Smooth muscle cell (in vitro differentiated cells): Measurements from ENCODE around the gene TDRD10. TPM values are rescaled to one million over a fixed set of nuclear protein-coding genes. Genes with fewer than 3 reads are reported as not detected.

Experiments
- DNase-seq: peaks from one replicate; lab custom pipeline; 2025; ENCODE audit not compliant: unreplicated experiment; lab: John Stamatoyannopoulos, UW
- H2AFZ ChIP-seq: fragments of 200-600 bp; sonication (generic); 2 replicates; pipeline ENCODE4 v1.6.0; 2016; ENCODE audit warnings: antibody characterized with exemption, low read depth, mild to moderate bottlenecking
- H3F3A ChIP-seq: fragments of 200-600 bp; sonication (generic); 2 replicates; pipeline ENCODE4 v1.6.0; 2017; ENCODE audit warnings: antibody characterized with exemption, low read depth
- H3K27ac ChIP-seq: fragments of 200-600 bp; sonication (generic); 2 replicates; pipeline ENCODE4 v1.5.1; 2016; ENCODE audit warnings: low read depth, mild to moderate bottlenecking
- H3K27me3 ChIP-seq: fragments of 200-600 bp; sonication (generic); 2 replicates; pipeline ENCODE4 v1.6.1; 2016; ENCODE audit warnings: low read depth, mild to moderate bottlenecking
- H3K36me3 ChIP-seq: fragments of 200-600 bp; sonication (generic); 2 replicates; pipeline ENCODE4 v1.5.1; 2016; ENCODE audit warnings: low read depth
- H3K4me1 ChIP-seq: fragments of 200-600 bp; sonication (generic); 2 replicates; pipeline ENCODE4 v1.5.1; 2016; ENCODE audit warnings: low read depth
- H3K4me2 ChIP-seq: fragments of 200-600 bp; sonication (generic); 2 replicates; pipeline ENCODE4 v1.6.0; 2016; ENCODE audit warnings: mild to moderate bottlenecking
- H3K4me3 ChIP-seq: fragments of 200-600 bp; sonication (generic); 2 replicates; pipeline ENCODE4 v1.5.1; 2016; ENCODE audit warnings: mild to moderate bottlenecking
- H3K79me2 ChIP-seq: fragments of 200-600 bp; sonication (generic); 2 replicates; pipeline ENCODE4 v1.6.0; 2016; ENCODE audit warnings: low read depth, mild to moderate bottlenecking
- H3K9ac ChIP-seq: fragments of 200-600 bp; sonication (generic); 2 replicates; pipeline ENCODE4 v1.6.0; 2016; ENCODE audit warnings: low read depth
- H3K9me3 ChIP-seq: fragments of 200-600 bp; sonication (generic); replicated peaks from 2 replicates; pipeline ENCODE4 v1.5.1; 2016; ENCODE audit warnings: low read depth
- H4K20me1 ChIP-seq: fragments of 200-600 bp; sonication (generic); 2 replicates; pipeline ENCODE4 v1.6.0; 2016; ENCODE audit warnings: low read depth
- WGBS: methylation state at CpG from one replicate; pipeline ENCODE4 v1.1.7; 2016; ENCODE audit warnings: low lambda C conversion rate; 5-methylcytosine and 5-hydroxymethylcytosine counted together
- polyA plus RNA-seq: library from polyadenylated mRNA; unstranded; fragments of >200 nt; fragmentation: Nextera tagmentation; extraction: Ambion mirVana; gene quantifications from 2 replicates; pipeline ENCODE4 v1.2.1, GENCODE V29; 2016
- total RNA-seq: library from RNA; depleted of rRNA; stranded (reverse); fragments of >200 nt; gene quantifications from 2 replicates; pipeline ENCODE4 v1.2.3, GENCODE V29; 2014
- TF ChIP-seq, protein P1 (sequence below): fragments of 200-600 bp; sonication (generic); IDR thresholded peaks from 2 replicates; pipeline ENCODE4 v1.5.1; 2017; ENCODE audit warnings: borderline replicate concordance, mild to moderate bottlenecking, antibody characterized with exemption; ENCODE audit not compliant: insufficient read depth, poor library complexity, severe bottlenecking

Gene TDRD10
- total and polyA plus RNA-seq, 2 experiments from 2014 or later: 0.11 to 0.13 TPM

DNA sequence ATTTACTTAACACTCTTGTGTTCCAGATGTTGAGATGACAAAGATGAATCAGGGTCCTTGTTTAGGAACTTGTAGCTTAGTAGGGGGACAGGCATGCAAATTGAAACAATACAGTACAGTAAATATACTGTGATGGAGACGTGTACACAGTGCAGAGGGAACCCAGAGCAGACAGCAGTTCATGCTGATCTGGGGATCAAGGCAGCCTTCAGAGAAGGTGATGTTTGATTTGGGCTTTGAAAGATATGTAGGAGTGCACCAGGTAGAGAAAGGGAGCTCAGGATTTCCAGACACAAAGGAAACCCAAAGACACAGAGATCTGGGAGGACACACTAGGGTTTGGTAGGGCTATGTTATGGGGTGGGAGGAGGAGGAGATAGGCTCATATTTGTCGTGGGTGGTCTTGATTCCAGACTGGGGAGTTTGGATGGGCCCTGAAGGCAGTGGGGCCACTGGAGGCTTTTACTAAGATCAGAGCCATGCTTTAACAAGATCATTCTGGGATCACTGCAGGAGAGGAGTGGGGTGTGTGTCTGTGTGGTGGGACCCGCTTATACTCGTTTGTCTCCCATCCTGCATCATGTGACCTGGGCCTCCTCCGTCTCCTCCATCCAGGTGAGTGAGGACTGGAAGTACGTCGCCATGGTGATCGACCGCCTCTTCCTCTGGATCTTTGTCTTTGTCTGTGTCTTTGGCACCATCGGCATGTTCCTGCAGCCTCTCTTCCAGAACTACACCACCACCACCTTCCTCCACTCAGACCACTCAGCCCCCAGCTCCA, 73.3 kb downstream of the TDRD10 start:
- Histone ChIP-seq H4K20me1 (no peaks in the 10 kb centered on the region), H3K4me2 (no peak overlapping the region), H3K9ac (no peak overlapping the region), H3F3A (no peaks in the 10 kb centered on the region), H3K79me2 (no peaks in the 10 kb centered on the region), H3K4me3 (no peak overlapping the region), H3K27me3 (peaks cover 2% of the 10 kb centered on the region), H3K36me3 (no peaks in the 10 kb centered on the region), H3K9me3 (no peaks in the 10 kb centered on the region), H2AFZ (no peak overlapping the region), H3K4me1 (no peaks in the 10 kb centered on the region), H3K27ac (no peak overlapping the region)
- WGBS: 84% methylated on average over 10 of the region's 10 CpGs
- DNase-seq: no peak
- TF ChIP-seq, protein P1, sequence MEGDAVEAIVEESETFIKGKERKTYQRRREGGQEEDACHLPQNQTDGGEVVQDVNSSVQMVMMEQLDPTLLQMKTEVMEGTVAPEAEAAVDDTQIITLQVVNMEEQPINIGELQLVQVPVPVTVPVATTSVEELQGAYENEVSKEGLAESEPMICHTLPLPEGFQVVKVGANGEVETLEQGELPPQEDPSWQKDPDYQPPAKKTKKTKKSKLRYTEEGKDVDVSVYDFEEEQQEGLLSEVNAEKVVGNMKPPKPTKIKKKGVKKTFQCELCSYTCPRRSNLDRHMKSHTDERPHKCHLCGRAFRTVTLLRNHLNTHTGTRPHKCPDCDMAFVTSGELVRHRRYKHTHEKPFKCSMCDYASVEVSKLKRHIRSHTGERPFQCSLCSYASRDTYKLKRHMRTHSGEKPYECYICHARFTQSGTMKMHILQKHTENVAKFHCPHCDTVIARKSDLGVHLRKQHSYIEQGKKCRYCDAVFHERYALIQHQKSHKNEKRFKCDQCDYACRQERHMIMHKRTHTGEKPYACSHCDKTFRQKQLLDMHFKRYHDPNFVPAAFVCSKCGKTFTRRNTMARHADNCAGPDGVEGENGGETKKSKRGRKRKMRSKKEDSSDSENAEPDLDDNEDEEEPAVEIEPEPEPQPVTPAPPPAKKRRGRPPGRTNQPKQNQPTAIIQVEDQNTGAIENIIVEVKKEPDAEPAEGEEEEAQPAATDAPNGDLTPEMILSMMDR: no peak

DNA sequence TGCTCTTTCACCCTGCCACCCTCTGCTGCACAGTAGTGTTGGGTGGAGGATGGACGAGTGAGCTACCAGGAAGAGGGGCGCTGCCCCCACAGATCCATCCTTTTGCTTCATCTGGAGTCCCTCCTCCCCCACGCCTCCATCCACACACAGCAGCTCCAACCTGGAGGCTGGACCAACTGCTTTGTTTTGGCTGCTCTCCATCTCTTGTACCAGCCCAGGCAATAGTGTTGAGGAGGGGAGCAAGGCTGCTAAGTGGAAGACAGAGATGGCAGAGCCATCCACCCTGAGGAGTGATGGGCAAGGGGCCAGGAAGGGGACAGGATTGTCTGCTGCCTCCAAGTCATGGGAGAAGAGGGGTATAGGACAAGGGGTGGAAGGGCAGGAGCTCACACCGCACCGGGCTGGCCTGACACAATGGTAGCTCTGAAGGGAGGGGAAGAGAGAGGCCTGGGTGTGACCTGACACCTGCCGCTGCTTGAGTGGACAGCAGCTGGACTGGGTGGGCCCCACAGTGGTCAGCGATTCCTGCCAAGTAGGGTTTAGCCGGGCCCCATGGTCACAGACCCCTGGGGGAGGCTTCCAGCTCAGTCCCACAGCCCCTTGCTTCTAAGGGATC, 74.0 kb downstream of the TDRD10 start:
- no peak overlapping the region for H3K9ac ChIP-seq
- H3K4me3 ChIP-seq: no peak overlapping the region
- no peaks in the 10 kb centered on the region for H3F3A ChIP-seq
- H3K9me3 ChIP-seq: no peaks in the 10 kb centered on the region
- no peaks in the 10 kb centered on the region for H3K4me1 ChIP-seq
- H3K36me3 ChIP-seq: no peaks in the 10 kb centered on the region
- H3K27me3 ChIP-seq: no peaks in the 10 kb centered on the region
- H3K4me2 ChIP-seq: no peak overlapping the region
- H3K79me2 ChIP-seq: no peaks in the 10 kb centered on the region
- H4K20me1 ChIP-seq: no peaks in the 10 kb centered on the region
- no peak for DNase-seq
- no peak overlapping the region for H3K27ac ChIP-seq
- TF ChIP-seq, protein P1: no peak
- 96% methylated on average over 8 of the region's 8 CpGs for WGBS
- H2AFZ ChIP-seq: no peak overlapping the region

DNA sequence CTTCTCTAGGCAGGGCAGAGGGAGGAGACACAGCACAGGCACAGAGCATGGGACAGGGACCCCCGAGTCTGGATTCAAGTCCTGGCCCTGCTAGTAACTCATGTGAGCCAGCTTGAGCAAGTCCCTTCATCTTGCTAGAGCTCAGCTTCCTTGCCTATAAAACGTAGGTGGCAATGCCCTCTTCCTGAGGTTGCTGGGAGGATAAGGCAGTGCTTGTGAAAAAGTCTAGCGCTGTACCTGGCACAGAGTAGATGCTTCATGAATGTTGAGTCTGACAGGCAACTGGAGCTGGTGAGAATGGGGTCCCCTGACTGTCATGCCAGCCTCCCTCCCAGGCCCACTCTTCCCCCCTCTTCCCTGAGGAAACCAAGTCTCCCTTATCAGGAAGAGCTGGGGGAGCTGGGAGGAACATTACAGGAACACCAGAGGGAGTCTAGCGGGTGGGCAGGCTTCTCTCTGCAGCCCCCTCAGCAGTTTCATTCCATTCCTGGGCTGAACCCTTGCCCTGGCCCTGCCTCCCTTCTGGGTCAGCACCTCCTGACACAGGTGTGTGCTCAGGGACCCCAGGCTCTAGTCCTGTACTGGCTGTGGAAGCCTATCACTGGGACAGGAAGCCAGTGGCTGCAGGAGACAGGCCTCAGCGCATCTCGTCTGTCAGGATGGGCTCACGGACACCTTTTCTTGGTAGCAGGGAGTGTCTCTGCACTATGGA, 75.5 kb downstream of the TDRD10 start:
- no peaks in the 10 kb centered on the region for H3F3A ChIP-seq
- H3K36me3 ChIP-seq: no peaks in the 10 kb centered on the region
- no peaks in the 10 kb centered on the region for H3K4me1 ChIP-seq
- no peak overlapping the region for H2AFZ ChIP-seq
- H3K9me3 ChIP-seq: no peaks in the 10 kb centered on the region
- no peaks in the 10 kb centered on the region for H3K27me3 ChIP-seq
- TF ChIP-seq, protein P1: no peak
- no peak overlapping the region for H3K4me2 ChIP-seq
- H3K4me3 ChIP-seq: no peak overlapping the region
- 99% methylated on average over 7 of the region's 7 CpGs for WGBS
- no peak overlapping the region for H3K9ac ChIP-seq
- H4K20me1 ChIP-seq: no peaks in the 10 kb centered on the region
- no peak overlapping the region for H3K27ac ChIP-seq
- H3K79me2 ChIP-seq: no peaks in the 10 kb centered on the region
- DNase-seq: no peak
